Testis (tissue), 2 donors: ENCODE data around the gene FOXR1.

Experiments used
- POLR2A ChIP-seq: fragments of 450-650 bp; IDR thresholded peaks from one replicate; pipeline ENCODE4 v1.6.1; 2017; ENCODE audit warnings: antibody characterized with exemption, mild to moderate bottlenecking, moderate library complexity
- TF ChIP-seq, protein P1 (sequence below), 3 experiments: fragments of 450-650 bp in 2 of 3; fragments of 200-600 bp in 1 of 3; sonication (generic) in 1 of 3; IDR thresholded peaks; one replicate each; pipeline ENCODE4 v1.5.1; 2016 to 2019; ENCODE audit warnings: antibody characterized with exemption in 3 of 3, mild to moderate bottlenecking in 2 of 3, moderate library complexity in 1 of 3

DNA sequence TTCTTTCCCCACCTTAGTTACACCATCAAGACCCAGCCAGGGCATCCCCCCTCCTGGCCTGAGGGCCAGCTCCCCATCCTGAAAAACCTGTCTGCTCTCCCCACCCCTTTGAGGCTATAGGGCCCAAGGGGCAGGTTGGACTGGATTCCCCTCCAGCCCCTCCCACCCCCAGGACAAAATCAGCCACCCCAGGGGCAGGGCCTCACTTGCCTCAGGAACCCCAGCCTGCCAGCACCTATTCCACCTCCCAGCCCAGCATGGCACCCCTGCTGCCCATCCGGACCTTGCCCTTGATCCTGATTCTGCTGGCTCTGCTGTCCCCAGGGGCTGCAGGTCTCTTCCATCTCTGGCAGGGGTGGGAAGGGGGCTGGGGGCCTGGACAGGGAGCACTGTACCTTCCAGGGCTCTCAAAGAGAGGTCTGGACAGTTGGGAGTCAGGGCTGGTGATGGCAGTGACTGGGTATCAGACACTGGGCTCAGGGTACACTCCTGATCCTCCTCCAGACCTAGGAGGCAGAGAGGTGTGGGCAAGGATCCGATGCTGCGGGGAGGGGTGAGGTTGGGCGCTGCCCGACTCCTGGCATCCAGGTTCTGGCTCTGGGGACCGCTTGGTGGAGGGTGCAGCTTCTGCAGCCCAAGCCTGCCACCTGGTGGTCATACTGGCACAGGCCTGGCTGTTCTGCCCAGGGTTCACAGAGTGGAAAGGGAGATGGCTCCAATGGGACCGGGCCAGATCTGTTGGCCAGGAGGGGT is 15.3 kb upstream of the FOXR1 start, which contains the start of gene UPK2:
- TF ChIP-seq POLR2A, result no peak
- TF ChIP-seq, protein P1, sequence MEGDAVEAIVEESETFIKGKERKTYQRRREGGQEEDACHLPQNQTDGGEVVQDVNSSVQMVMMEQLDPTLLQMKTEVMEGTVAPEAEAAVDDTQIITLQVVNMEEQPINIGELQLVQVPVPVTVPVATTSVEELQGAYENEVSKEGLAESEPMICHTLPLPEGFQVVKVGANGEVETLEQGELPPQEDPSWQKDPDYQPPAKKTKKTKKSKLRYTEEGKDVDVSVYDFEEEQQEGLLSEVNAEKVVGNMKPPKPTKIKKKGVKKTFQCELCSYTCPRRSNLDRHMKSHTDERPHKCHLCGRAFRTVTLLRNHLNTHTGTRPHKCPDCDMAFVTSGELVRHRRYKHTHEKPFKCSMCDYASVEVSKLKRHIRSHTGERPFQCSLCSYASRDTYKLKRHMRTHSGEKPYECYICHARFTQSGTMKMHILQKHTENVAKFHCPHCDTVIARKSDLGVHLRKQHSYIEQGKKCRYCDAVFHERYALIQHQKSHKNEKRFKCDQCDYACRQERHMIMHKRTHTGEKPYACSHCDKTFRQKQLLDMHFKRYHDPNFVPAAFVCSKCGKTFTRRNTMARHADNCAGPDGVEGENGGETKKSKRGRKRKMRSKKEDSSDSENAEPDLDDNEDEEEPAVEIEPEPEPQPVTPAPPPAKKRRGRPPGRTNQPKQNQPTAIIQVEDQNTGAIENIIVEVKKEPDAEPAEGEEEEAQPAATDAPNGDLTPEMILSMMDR (IDR thresholded peaks at IDR 0.05), result peak; percentile 91 to 95 (median 94)
